ENCODE results near the gene SLC6A6. TPM values are rescaled to one million over a fixed set of nuclear protein-coding genes. Genes with fewer than 3 reads are reported as not detected.

Gene SLC6A6
- total RNA-seq, 1 donor from 2014 or later, result 7.1 TPM

DNA sequence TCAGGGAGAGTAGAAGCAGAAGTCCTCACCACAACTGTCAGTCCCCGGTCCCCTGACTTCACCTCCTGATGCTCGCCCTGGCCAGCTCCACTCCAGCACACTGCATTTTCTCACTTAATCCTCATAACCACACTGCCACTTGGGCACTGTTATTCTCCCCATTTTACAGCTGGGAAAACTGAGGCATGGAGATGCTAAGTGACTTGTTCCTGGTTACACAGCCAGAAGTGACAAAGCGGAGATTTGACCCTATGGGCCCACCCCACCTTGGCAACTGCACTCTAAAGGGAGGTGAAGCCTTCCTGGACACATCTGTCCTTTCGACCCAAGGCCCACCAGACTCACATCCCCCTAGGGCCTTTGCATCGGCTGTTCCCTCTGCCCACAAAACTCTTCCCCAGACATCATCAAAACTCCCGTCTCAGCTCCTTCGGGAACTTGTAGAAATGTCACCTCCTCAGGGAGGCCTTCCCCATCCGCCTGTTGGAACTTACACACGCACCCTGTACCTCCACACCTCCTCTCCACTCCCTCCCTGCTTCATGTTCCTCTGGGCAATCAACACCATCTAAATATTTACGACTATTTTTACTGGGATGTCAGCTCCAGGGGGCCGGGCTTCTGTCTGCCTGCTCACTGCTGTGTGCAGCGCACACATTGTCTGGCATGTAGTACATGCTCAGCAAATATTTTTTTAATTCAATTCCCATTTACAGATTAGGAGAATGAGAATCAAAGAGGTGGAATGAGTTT, 134.6 kb downstream of the SLC6A6 start:
- DNase-seq (ENCODE audit: low read depth in 2 of 2), result no peak

GRCh38 chr3:14537590-14538450, 135.4 kb downstream of the SLC6A6 start:
- DNase-seq (ENCODE audit: low read depth in 2 of 2), result no peak

- DNase-seq (ENCODE audit: low read depth in 2 of 2), result no peak
These were observed 136.2 kb downstream of the SLC6A6 start for GRCh38 chr3:14538451-14539088.

Other genes with a start within 250 kb of the SLC6A6 start
- gene XPC, start 224.0 kb upstream of the SLC6A6 start, total RNA-seq, result 29.1 and 31.7 TPM in 2 replicates
- 5.3 and 8.3 TPM in 2 replicates for gene LSM3, start 223.8 kb upstream of the SLC6A6 start, total RNA-seq
- gene GRIP2, start 137.7 kb downstream of the SLC6A6 start, total RNA-seq, result not detected in 2 replicates
- gene CCDC174, start 249.2 kb downstream of the SLC6A6 start, total RNA-seq, result 4.7 and 6.4 TPM in 2 replicates